ENCODE data around the gene IDI2. TPM values are rescaled to one million over a fixed set of nuclear protein-coding genes. Genes with fewer than 3 reads are reported as not detected.

The IDI2 gene
- total RNA-seq, 1 donor = not detected

GRCh38 chr10:1063232-1063865, 37.7 kb upstream of the IDI2 start:
- no peak overlapping the region for H3K4me3 ChIP-seq (ENCODE audit: low read depth, low read length)
- no peak for TF ChIP-seq CTCF (IDR thresholded peaks at IDR 0.05; ENCODE audit: insufficient read depth, low read depth, low read length)
- no peak for DNase-seq (ENCODE audit: low read depth)

GRCh38 chr10:1061930-1062774, 36.5 kb upstream of the IDI2 start:
- H3K4me3 ChIP-seq (ENCODE audit: low read depth, low read length) = no peak overlapping the region
- DNase-seq (ENCODE audit: low read depth) = no peak
- no peak for TF ChIP-seq CTCF (IDR thresholded peaks at IDR 0.05; ENCODE audit: insufficient read depth, low read depth, low read length)

- no peak for DNase-seq (ENCODE audit: low read depth)
- H3K4me3 ChIP-seq (ENCODE audit: low read depth, low read length) = no peak overlapping the region
- no peak for TF ChIP-seq CTCF (IDR thresholded peaks at IDR 0.05; ENCODE audit: insufficient read depth, low read depth, low read length)
Observed at GRCh38 chr10:1059902-1060301, 34.2 kb upstream of the IDI2 start.

- no peak for TF ChIP-seq CTCF (IDR thresholded peaks at IDR 0.05; ENCODE audit: insufficient read depth, low read depth, low read length)
- DNase-seq (ENCODE audit: low read depth) = no peak
- H3K4me3 ChIP-seq (ENCODE audit: low read depth, low read length) = no peak overlapping the region
Observed at GRCh38 chr10:1058017-1058416, 32.4 kb upstream of the IDI2 start.

GRCh38 chr10:1057106-1057657, 31.5 kb upstream of the IDI2 start:
- H3K4me3 ChIP-seq (ENCODE audit: low read depth, low read length) = peak overlapping the region; percentile 97
- no peak for DNase-seq (ENCODE audit: low read depth)
- no peak for TF ChIP-seq CTCF (IDR thresholded peaks at IDR 0.05; ENCODE audit: insufficient read depth, low read depth, low read length)

- H3K4me3 ChIP-seq (ENCODE audit: low read depth, low read length) = peak within 1 kb of the TSS; percentile 97
- TF ChIP-seq CTCF (IDR thresholded peaks at IDR 0.05; ENCODE audit: insufficient read depth, low read depth, low read length) = no peak
- peak; percentile 77 for DNase-seq (ENCODE audit: low read depth)
Observed at GRCh38 chr10:1056326-1057105, 30.9 kb upstream of the IDI2 start, which contains the start of gene WDR37. Gene WDR37, plus strand, starts transcription at chr10:1056385. Its CDS starts 15,771 bp downstream, at chr10:1072156.

Data from fibroblast of villous mesenchyme (primary cell).